ENCODE measurements around the gene AJAP1.

Gene AJAP1

GRCh38 chr1:4836574-4836973 is 182.2 kb downstream of the AJAP1 start:
- Histone ChIP-seq H3K4me3 (ENCODE audit: low read length) (no peak overlapping the region), H3K36me3 (ENCODE audit: control insufficient read depth, low read depth, low read length) (no peaks in the 10 kb centered on the region), H3K9ac (ENCODE audit: low read length) (no peak overlapping the region), H3K4me1 (ENCODE audit: control insufficient read depth, low read depth, low read length) (no peaks in the 10 kb centered on the region), H3K27ac (ENCODE audit: low read length) (no peak overlapping the region), H3K27me3 (ENCODE audit: control insufficient read depth, insufficient read depth, low read length) (no peaks in the 10 kb centered on the region), H3K9me3 (ENCODE audit: control insufficient read depth, low read depth, low read length) (no peaks in the 10 kb centered on the region)

- H3K4me3 ChIP-seq (ENCODE audit: low read length) = no peak overlapping the region
- H3K27me3 ChIP-seq (ENCODE audit: control insufficient read depth, insufficient read depth, low read length) = no peaks in the 10 kb centered on the region
- H3K9me3 ChIP-seq (ENCODE audit: control insufficient read depth, low read depth, low read length) = no peaks in the 10 kb centered on the region
- H3K4me1 ChIP-seq (ENCODE audit: control insufficient read depth, low read depth, low read length) = no peaks in the 10 kb centered on the region
- H3K27ac ChIP-seq (ENCODE audit: low read length) = no peak overlapping the region
- no peaks in the 10 kb centered on the region for H3K36me3 ChIP-seq (ENCODE audit: control insufficient read depth, low read depth, low read length)
- H3K9ac ChIP-seq (ENCODE audit: low read length) = no peak overlapping the region
These were observed 182.7 kb downstream of the AJAP1 start for GRCh38 chr1:4837031-4837600.

- no peak overlapping the region for H3K9ac ChIP-seq (ENCODE audit: low read length)
- no peaks in the 10 kb centered on the region for H3K27me3 ChIP-seq (ENCODE audit: control insufficient read depth, insufficient read depth, low read length)
- H3K4me1 ChIP-seq (ENCODE audit: control insufficient read depth, low read depth, low read length) = no peaks in the 10 kb centered on the region
- H3K9me3 ChIP-seq (ENCODE audit: control insufficient read depth, low read depth, low read length) = no peaks in the 10 kb centered on the region
- no peak overlapping the region for H3K4me3 ChIP-seq (ENCODE audit: low read length)
- no peak overlapping the region for H3K27ac ChIP-seq (ENCODE audit: low read length)
- H3K36me3 ChIP-seq (ENCODE audit: control insufficient read depth, low read depth, low read length) = no peaks in the 10 kb centered on the region
These were observed 183.3 kb downstream of the AJAP1 start for GRCh38 chr1:4837752-4838151.

GRCh38 chr1:4838231-4838630 is 183.8 kb downstream of the AJAP1 start:
- H3K27ac ChIP-seq (ENCODE audit: low read length) = no peak overlapping the region
- H3K9ac ChIP-seq (ENCODE audit: low read length) = no peak overlapping the region
- no peaks in the 10 kb centered on the region for H3K36me3 ChIP-seq (ENCODE audit: control insufficient read depth, low read depth, low read length)
- H3K4me1 ChIP-seq (ENCODE audit: control insufficient read depth, low read depth, low read length) = no peaks in the 10 kb centered on the region
- H3K4me3 ChIP-seq (ENCODE audit: low read length) = no peak overlapping the region
- no peaks in the 10 kb centered on the region for H3K27me3 ChIP-seq (ENCODE audit: control insufficient read depth, insufficient read depth, low read length)
- H3K9me3 ChIP-seq (ENCODE audit: control insufficient read depth, low read depth, low read length) = no peaks in the 10 kb centered on the region

Data from iPS-18a (cell line).